ENCODE data around the gene DNAJB6. TPM values are rescaled to one million over a fixed set of nuclear protein-coding genes. Genes with fewer than 3 reads are reported as not detected.

The DNAJB6 gene
- total RNA-seq, 1 experiment from 2014 or later, result 124 TPM

- peak; percentile 72 for TF ChIP-seq CTCF (IDR thresholded peaks at IDR 0.05; ENCODE audit: unreplicated experiment)
- Mint-ChIP-seq H3K4me3 (ENCODE audit: unreplicated experiment) (peak overlapping the region; percentile 79), H3K9me3 (ENCODE audit: unreplicated experiment) (no peaks in the 10 kb centered on the region), H3K27me3 (ENCODE audit: insufficient read depth, unreplicated experiment) (no peaks in the 10 kb centered on the region), H3K4me1 (ENCODE audit: insufficient read depth, unreplicated experiment) (peaks cover 21% of the 10 kb centered on the region), H3K27ac (ENCODE audit: low read depth, unreplicated experiment) (peak overlapping the region; percentile 35), H3K36me3 (ENCODE audit: insufficient read depth, unreplicated experiment) (peaks cover 40% of the 10 kb centered on the region)
- intact Hi-C loops (cut with micrococcal nuclease), result loop anchor here (1.0 to 5.0 kb wide), 8 partner anchors 31 to 368 kb away; no protein-coding TSS in a partner anchor
- BruUV-seq (replicated peaks), result no TSS peak
- ChIA-PET CTCF (interaction anchor here (0.6 to 3.9 kb wide), 34 partner anchors 8 to 1613 kb away, joined by 3 to 29 read pairs (median 4); no protein-coding TSS in a partner anchor), POLR2A (interaction anchor here (0.6 to 6.8 kb wide), 15 partner anchors 12 to 390 kb away, joined by 3 to 48 read pairs (median 8); partner anchors contain the start of gene UBE3C)
- peak; percentile 87 for DNase-seq (ENCODE audit: unreplicated experiment)
Observed at GRCh38 chr7:157339777-157340677, 3.2 kb downstream of the DNAJB6 start.

GRCh38 chr7:157347217-157347904, 10.6 kb downstream of the DNAJB6 start:
- no peaks in the 10 kb centered on the region for H3K9me3 Mint-ChIP-seq (ENCODE audit: unreplicated experiment)
- H3K36me3 Mint-ChIP-seq (ENCODE audit: insufficient read depth, unreplicated experiment), result peaks cover 33% of the 10 kb centered on the region
- BruUV-seq (replicated peaks), result no TSS peak
- ChIA-PET CTCF (interaction anchor here (0.6 to 2.6 kb wide), 7 partner anchors 8 to 1059 kb away, joined by 3 to 19 read pairs (median 5); no protein-coding TSS in a partner anchor), POLR2A (interaction anchor here (1.0 to 3.0 kb wide), 4 partner anchors 8 to 75 kb away, joined by 4 to 16 read pairs (median 9); no protein-coding TSS in a partner anchor)
- intact Hi-C loops (cut with micrococcal nuclease), result no loop called here
- peak overlapping the region; percentile 63 for H3K4me3 Mint-ChIP-seq (ENCODE audit: unreplicated experiment)
- peak; percentile 92 for DNase-seq (ENCODE audit: unreplicated experiment)
- TF ChIP-seq CTCF (IDR thresholded peaks at IDR 0.05; ENCODE audit: unreplicated experiment), result no peak
- H3K27me3 Mint-ChIP-seq (ENCODE audit: insufficient read depth, unreplicated experiment), result no peaks in the 10 kb centered on the region
- peaks cover 34% of the 10 kb centered on the region for H3K4me1 Mint-ChIP-seq (ENCODE audit: insufficient read depth, unreplicated experiment)
- no peak overlapping the region for H3K27ac Mint-ChIP-seq (ENCODE audit: low read depth, unreplicated experiment)

GRCh38 chr7:157348548-157348947, 11.7 kb downstream of the DNAJB6 start:
- no peak overlapping the region for H3K4me3 Mint-ChIP-seq (ENCODE audit: unreplicated experiment)
- intact Hi-C loops (cut with micrococcal nuclease), result no loop called here

More at GRCh38 chr7:157348548-157348947, 11.7 kb downstream of the DNAJB6 start:
- no peak for TF ChIP-seq CTCF (IDR thresholded peaks at IDR 0.05; ENCODE audit: unreplicated experiment)
- DNase-seq (ENCODE audit: unreplicated experiment), result no peak
- Mint-ChIP-seq H3K27ac (ENCODE audit: low read depth, unreplicated experiment) (peak overlapping the region; percentile 44), H3K27me3 (ENCODE audit: insufficient read depth, unreplicated experiment) (no peaks in the 10 kb centered on the region), H3K9me3 (ENCODE audit: unreplicated experiment) (no peaks in the 10 kb centered on the region), H3K4me1 (ENCODE audit: insufficient read depth, unreplicated experiment) (peaks cover 35% of the 10 kb centered on the region), H3K36me3 (ENCODE audit: insufficient read depth, unreplicated experiment) (peaks cover 32% of the 10 kb centered on the region)
- BruUV-seq (replicated peaks), result no TSS peak
- CTCF ChIA-PET, result interaction anchor here (0.6 to 2.6 kb wide), 3 partner anchors 9 to 38 kb away, joined by 3 to 8 read pairs (median 5); no protein-coding TSS in a partner anchor
- POLR2A ChIA-PET, result interaction anchor here (1.0 kb wide), 1 partner anchor 10 kb away, joined by 5 read pairs; no protein-coding TSS in a partner anchor

Measured in MCF 10A (cell line).